IPS-15b (cell line): Measurements from ENCODE around the gene FRS2.

Source experiments
- H3K27me3 ChIP-seq: one replicate; pipeline ENCODE4 v1.6.1; 2013; ENCODE audit warnings: low read length; ENCODE audit not compliant: control insufficient read depth, insufficient read depth
- H3K36me3 ChIP-seq: one replicate; pipeline ENCODE4 v1.6.1; 2013; ENCODE audit warnings: low read length; ENCODE audit not compliant: control insufficient read depth, insufficient read depth
- H3K4me1 ChIP-seq: one replicate; pipeline ENCODE4 v1.6.1; 2013; ENCODE audit warnings: mild to moderate bottlenecking, low read length; ENCODE audit not compliant: control insufficient read depth, insufficient read depth
- H3K4me3 ChIP-seq: one replicate; pipeline ENCODE4 v1.5.1; 2013; ENCODE audit warnings: low read depth, low read length
- H3K9ac ChIP-seq: one replicate; pipeline ENCODE4 v1.6.1; 2013; ENCODE audit warnings: low read depth, mild to moderate bottlenecking, low read length
- H3K9me3 ChIP-seq: one replicate; pipeline ENCODE4 v1.6.1; 2013; ENCODE audit warnings: mild to moderate bottlenecking, low read length; ENCODE audit not compliant: control insufficient read depth, insufficient read depth

The FRS2 gene

DNA sequence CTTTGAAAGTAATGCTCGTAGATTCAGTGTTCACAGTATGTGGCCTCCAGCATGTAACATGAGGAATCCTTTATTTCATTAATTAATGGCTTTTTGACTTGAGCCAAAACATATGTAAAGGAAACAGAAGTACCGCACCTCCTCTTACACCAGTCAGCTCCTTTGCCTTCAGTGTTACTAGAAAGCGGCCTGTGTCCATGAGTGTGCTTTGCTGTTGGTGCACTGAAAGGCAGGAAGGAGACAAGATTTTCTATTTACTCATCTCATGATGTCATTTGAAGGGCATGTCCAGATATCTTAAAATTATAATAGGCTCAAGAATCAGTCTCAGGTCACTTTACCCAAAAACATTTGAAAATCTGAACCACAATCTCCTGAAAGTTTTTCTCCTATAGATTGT lies 105.2 kb downstream of the FRS2 start:
- no peaks in the 10 kb centered on the region for H3K27me3 ChIP-seq
- H3K9me3 ChIP-seq, result no peaks in the 10 kb centered on the region
- H3K36me3 ChIP-seq, result peaks cover 3% of the 10 kb centered on the region
- no peak overlapping the region for H3K4me3 ChIP-seq
- no peaks in the 10 kb centered on the region for H3K4me1 ChIP-seq
- no peak overlapping the region for H3K9ac ChIP-seq

DNA sequence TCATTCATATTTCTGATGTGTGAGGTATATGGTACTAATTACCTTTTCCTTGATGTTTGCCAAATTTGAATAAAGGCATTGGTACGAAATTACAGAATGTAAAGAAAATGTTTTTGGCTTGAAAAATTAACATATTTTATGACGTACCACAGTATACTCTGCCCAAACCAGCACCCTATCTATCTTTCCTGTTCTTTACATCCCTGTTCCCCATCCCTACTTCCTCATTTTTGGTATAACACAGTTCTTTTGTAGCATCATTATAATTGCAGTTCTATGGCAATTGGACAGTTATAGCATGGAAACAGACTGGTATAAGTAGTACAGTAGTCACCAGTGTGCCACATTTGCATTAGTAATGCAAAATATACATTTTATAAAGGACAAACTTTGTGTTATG lies 108.1 kb downstream of the FRS2 start:
- Histone ChIP-seq H3K27me3 (no peaks in the 10 kb centered on the region), H3K4me3 (no peak overlapping the region), H3K9me3 (no peaks in the 10 kb centered on the region), H3K9ac (no peak overlapping the region), H3K4me1 (no peaks in the 10 kb centered on the region), H3K36me3 (peaks cover 3% of the 10 kb centered on the region)

DNA sequence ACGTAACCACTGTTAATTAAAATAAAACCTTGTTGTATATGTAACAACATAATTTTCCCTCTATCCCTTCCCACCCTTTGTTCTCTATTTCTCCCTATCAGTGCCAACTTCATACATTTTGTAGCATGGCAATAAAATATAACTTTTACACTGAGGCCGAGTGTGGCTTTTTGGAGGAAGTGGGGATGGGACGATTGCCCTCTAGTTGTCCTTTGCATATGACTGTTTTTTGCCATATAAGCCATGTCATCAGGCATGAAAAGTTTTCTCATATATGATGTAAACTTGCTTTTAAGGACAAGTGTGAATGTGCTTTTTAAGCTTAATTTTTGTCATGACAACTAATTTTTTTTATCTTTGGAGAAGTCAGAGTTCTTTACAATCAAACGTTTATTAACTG lies 108.8 kb downstream of the FRS2 start:
- Histone ChIP-seq H3K9ac (no peak overlapping the region), H3K4me3 (no peak overlapping the region), H3K9me3 (no peaks in the 10 kb centered on the region), H3K36me3 (peaks cover 3% of the 10 kb centered on the region), H3K4me1 (no peaks in the 10 kb centered on the region), H3K27me3 (no peaks in the 10 kb centered on the region)

DNA sequence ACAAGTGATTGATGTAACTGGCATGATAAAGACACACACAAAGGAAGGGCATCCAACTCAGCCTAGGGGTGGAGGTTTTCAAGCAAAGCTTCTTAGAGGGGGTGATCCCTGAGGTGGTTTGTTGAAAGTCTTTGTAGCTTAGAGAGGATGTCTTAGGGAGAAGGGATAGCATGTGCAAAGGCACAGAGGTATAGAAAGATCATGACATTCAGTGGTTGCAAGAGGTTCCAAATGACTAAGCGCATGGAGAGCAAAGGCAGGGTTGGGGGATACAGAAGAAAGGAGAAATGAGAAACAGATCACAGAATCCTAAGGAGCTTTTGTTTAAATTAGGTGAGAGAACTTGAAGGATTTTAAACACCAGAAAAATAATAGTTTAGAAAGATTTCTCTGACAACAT lies 109.9 kb downstream of the FRS2 start:
- H3K4me3 ChIP-seq, result no peak overlapping the region
- no peaks in the 10 kb centered on the region for H3K36me3 ChIP-seq
- no peaks in the 10 kb centered on the region for H3K4me1 ChIP-seq
- no peaks in the 10 kb centered on the region for H3K27me3 ChIP-seq
- H3K9ac ChIP-seq, result no peak overlapping the region
- H3K9me3 ChIP-seq, result no peaks in the 10 kb centered on the region

DNA sequence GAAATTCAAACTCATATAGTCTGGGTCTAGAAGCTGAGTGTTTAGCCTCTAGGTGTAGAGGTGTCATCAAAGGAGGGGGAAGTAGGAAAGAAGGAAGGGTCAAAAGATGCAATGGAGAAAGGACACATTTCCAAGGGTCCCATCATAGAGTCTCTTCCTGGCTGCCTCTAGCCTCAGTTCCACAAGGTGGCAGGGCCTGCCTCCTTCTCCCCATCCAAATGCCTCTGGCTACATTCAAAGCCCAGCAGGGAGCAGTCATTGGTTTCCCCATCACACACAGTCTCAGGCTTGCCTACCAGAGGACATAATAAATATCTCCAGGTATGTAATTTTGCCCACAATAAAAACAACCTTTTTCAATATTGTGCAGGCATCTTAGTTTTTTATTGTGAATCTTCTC lies 113.0 kb downstream of the FRS2 start:
- Histone ChIP-seq H3K9me3 (no peaks in the 10 kb centered on the region), H3K4me1 (no peaks in the 10 kb centered on the region), H3K27me3 (no peaks in the 10 kb centered on the region), H3K36me3 (peaks cover 9% of the 10 kb centered on the region), H3K4me3 (no peak overlapping the region), H3K9ac (no peak overlapping the region)

DNA sequence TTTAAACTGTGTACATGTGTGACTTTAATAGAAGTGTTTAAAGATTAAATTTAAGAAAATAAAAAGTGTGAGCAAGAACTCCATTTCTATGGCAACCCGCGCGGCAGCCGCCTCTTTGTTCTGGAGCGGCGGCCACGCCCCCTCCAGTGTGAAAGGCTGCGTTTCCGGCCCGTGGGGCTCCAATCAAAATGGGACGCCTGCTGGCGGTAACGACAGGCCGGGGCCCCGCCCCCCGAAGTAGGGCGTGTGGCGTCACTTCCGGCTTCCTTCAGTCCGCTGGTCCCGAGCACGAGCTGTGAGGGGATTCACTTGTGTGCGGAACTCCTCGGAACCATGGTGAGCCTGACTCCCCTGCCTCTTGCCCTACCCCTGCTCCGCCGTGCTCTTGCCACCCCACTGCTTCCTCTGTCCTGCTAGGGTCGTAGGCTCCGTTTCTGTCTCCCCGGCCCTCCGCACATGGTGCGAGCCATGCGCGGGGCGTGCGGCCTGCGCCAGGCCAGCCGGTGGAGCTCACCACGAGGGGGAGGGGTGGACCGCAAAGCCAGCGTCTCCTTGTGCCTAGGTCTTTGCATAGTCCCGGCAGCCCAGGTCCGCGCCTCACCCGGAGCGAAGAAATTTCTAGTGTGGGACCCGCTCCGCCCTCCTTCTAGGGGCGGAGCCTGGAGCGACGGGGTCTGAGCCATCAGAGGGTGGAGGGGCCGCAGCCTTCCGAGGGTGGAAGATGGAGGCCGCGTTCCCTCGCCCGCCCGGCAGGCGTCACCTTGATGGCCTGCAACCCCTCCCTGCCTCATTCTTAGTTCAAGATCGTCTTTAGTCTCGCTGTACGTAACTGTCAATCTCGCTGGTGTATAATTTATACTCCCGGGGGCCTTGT lies 115.2 kb downstream of the FRS2 start, which contains the start of gene CCT2:
TSS of gene CCT2 (plus strand) at position 271 of the 874 bp plus-strand sequence. CDS start at position 334, 63 bp downstream.
- peak within 1 kb of the TSS; percentile 99 for H3K9ac ChIP-seq
- H3K4me1 ChIP-seq, result no peaks in the 10 kb centered on the region
- no peaks in the 10 kb centered on the region for H3K27me3 ChIP-seq
- H3K9me3 ChIP-seq, result no peaks in the 10 kb centered on the region
- H3K4me3 ChIP-seq, result peak within 1 kb of the TSS; percentile 100
- H3K36me3 ChIP-seq, result peaks cover 19% of the 10 kb centered on the region

DNA sequence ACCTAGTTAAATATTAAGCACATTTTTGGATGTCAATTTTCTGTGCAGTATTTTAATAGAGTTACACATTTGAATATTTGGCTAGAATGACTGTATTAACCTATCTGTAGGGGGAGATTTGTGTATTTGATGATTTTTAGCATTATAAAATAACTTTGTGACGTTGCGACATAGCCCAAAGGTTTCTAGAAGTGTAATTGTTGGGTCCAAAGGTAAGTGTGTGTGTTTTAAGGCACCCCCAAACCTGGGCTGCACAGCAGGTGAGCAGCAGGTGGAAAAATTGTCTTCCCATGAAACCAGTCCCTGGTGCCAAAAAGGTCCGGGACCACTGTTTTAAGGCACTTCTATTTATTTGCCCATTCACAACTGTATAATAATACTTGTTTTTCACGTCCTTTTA lies 118.3 kb downstream of the FRS2 start:
- H3K36me3 ChIP-seq, result peaks cover 43% of the 10 kb centered on the region
- no peaks in the 10 kb centered on the region for H3K9me3 ChIP-seq
- H3K4me3 ChIP-seq, result no peak overlapping the region
- H3K27me3 ChIP-seq, result no peaks in the 10 kb centered on the region
- H3K9ac ChIP-seq, result no peak overlapping the region
- H3K4me1 ChIP-seq, result no peaks in the 10 kb centered on the region

DNA sequence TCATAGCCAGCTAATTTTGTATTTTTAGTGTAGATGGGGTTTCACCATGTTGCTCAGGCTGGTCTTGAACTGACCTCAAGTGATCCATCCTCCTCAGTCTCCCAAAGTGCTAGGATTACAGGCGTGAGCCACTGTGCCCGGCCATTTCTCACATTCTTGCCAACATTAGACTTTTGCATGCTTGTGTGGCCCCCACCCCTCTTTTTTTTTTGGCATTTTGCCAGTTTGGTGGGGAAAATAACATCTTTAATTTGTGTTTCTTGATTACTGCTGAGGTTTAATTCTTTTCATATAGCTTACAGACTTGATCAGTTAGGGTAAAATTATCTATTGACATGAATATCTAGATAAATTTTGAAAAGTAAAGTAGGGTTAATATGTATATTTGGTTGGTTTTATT lies 118.9 kb downstream of the FRS2 start:
- no peak overlapping the region for H3K4me3 ChIP-seq
- no peaks in the 10 kb centered on the region for H3K4me1 ChIP-seq
- H3K36me3 ChIP-seq, result peaks cover 44% of the 10 kb centered on the region
- no peak overlapping the region for H3K9ac ChIP-seq
- H3K9me3 ChIP-seq, result no peaks in the 10 kb centered on the region
- H3K27me3 ChIP-seq, result no peaks in the 10 kb centered on the region

DNA sequence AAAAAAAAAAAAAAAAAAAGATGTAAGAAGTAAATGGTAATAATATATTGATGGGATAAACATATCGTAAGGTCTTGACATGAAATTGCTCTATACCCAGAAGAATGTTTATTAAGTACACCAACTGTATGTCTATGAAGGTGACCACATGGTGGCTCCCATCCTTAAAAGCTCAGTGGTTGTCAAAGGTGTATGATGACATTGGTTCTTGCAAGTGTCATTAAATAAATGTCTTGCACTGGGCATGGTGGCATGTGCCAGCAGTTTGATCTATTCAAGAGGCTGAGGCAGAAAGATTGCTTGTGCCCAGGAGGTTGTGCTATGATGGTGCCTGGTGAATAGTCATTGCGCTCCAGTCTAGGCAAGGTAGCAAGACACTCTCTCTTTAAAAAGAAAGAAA lies 125.5 kb downstream of the FRS2 start:
- H3K4me1 ChIP-seq, result no peaks in the 10 kb centered on the region
- no peak overlapping the region for H3K4me3 ChIP-seq
- H3K27me3 ChIP-seq, result no peaks in the 10 kb centered on the region
- H3K9ac ChIP-seq, result no peak overlapping the region
- no peaks in the 10 kb centered on the region for H3K9me3 ChIP-seq
- H3K36me3 ChIP-seq, result peaks cover 53% of the 10 kb centered on the region

DNA sequence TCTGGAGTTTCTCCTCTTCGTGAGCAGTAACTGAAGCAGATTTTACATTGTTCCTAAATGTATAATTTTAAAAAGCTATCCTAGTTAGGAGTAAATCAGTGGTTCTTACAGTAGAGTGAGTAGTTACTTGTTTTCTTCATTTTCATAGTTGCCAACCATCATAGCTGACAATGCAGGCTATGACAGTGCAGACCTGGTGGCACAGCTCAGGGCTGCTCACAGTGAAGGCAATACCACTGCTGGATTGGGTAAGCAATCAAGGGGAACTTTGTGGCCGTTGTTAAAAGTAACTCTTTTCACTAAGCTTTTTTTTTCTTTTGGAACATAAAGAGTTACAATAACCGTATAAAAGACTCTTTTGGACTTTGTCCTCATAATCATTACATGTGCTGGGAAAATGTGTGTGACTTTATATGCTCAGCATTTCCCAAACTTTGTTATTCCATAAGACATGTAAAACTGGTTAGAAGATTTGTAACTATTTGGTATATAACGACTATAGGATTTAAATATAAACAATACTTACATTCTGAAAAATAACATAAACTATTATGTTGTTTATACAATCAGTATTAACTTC lies 128.1 kb downstream of the FRS2 start:
- Histone ChIP-seq H3K4me3 (no peak overlapping the region), H3K4me1 (no peaks in the 10 kb centered on the region), H3K9ac (no peak overlapping the region), H3K36me3 (peaks cover 44% of the 10 kb centered on the region), H3K27me3 (no peaks in the 10 kb centered on the region), H3K9me3 (no peaks in the 10 kb centered on the region)

DNA sequence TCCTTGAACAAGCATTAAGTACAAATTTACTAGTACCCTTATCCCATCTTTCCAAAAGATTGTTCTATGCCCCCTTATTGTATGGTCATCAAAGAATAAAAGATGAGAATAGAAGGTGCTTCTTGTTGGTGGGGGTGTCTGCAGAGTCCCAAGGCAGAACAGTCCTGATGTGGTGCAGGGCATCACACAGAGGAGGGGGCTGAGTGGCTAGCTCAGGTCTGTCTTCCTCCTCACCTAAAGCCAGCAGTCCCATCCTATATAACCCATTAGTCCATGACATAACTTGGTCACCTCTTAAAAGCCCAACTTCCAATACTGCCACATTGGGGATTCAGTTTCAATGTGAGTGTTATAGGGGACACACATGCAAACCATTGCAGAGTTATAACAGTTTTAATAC lies 130.6 kb downstream of the FRS2 start:
- Histone ChIP-seq H3K4me3 (no peak overlapping the region), H3K9me3 (no peaks in the 10 kb centered on the region), H3K36me3 (peaks cover 32% of the 10 kb centered on the region), H3K4me1 (no peaks in the 10 kb centered on the region), H3K9ac (no peak overlapping the region), H3K27me3 (no peaks in the 10 kb centered on the region)
